K562 (cell line): ENCODE results near the gene KRT36. TPM values are rescaled to one million over a fixed set of nuclear protein-coding genes. Genes with fewer than 3 reads are reported as not detected.

Source experiments
- ATAC-seq: fragments of 200-7000 bp; cut with Tn5 transposase; 3 replicates; pipeline ENCODE4 v1.9.1; 2020; ENCODE audit warnings: moderate library complexity
- BruUV-seq: library from RNA; stranded (reverse); fragments of 400-500 nt; replicated peaks from 2 replicates; lab custom pipeline; 2021; lab: Mats Ljungman, UMichigan
- CTCF ChIA-PET: fragments of 300-600 bp; formaldehyde crosslinking; extraction: SDS; loops from one replicate; lab custom pipeline; 2021; ENCODE audit warnings: low intra/inter-chr PET ratio; lab: Yijun Ruan, JAX
- POLR2A ChIA-PET: fragments of 300-600, 350-650 bp; sonication (Branson Sonifier 250); formaldehyde crosslinking; extraction: SDS; loops from one replicate; lab custom pipeline; 2021; ENCODE audit warnings: antibody characterized with exemption, inconsistent platforms; lab: Yijun Ruan, JAX
- DNase-seq, 4 experiments: peaks; one replicate each; pipeline versions ENCODE4 v3.0.0 to v3.0.0-alpha.2; 2011 to 2018; ENCODE audit warnings: low spot score in 3 of 4, mixed read lengths in 3 of 4; ENCODE audit errors: extremely low read depth in 1 of 4
- FAIRE-seq: peaks from 2 replicates; lab custom pipeline; 2011; peaks lifted over from hg19 to GRCh38; lab: Jason Lieb, UNC
- H2AFZ ChIP-seq: 2 replicates; pipeline ENCODE4 v1.6.0; 2011; ENCODE audit warnings: low read depth, low read length, control low read depth, inconsistent platforms
- H3K27ac ChIP-seq: fragments of 200-600 bp; 3 replicates; pipeline ENCODE4 v1.8.0; 2011; ENCODE audit warnings: low read depth, mild to moderate bottlenecking, control low read depth, inconsistent platforms, low read length, moderate library complexity, mixed read lengths; ENCODE audit errors: extremely low read depth
- H3K27me3 ChIP-seq, 2 experiments: fragments of 300-600 bp in 1 of 2; 2 replicates in 1 of 2; 3 replicates in 1 of 2; pipeline versions ENCODE4 v1.6.0 to v1.8.0; 2011; ENCODE audit warnings: inconsistent platforms in 2 of 2, low read length in 2 of 2, mild to moderate bottlenecking in 1 of 2, mixed read lengths in 1 of 2, moderate library complexity in 1 of 2; ENCODE audit not compliant: control insufficient read depth in 2 of 2, insufficient read depth in 2 of 2
- H3K36me3 ChIP-seq: fragments of 300-600 bp; 3 replicates; pipeline ENCODE4 v1.8.0; 2011; ENCODE audit warnings: mild to moderate bottlenecking, low read length, inconsistent platforms; ENCODE audit not compliant: control insufficient read depth, insufficient read depth
- H3K4me1 ChIP-seq, 2 experiments: fragments of 200-600 bp in 1 of 2; replicated peaks in 1 of 2; 2 replicates in 1 of 2; 3 replicates in 1 of 2; pipeline versions ENCODE4 v1.5.1 to v1.8.0; 2011; ENCODE audit warnings: inconsistent platforms in 2 of 2, low read length in 2 of 2, mild to moderate bottlenecking in 1 of 2, mixed read lengths in 1 of 2, moderate library complexity in 1 of 2; ENCODE audit not compliant: control insufficient read depth in 2 of 2, insufficient read depth in 2 of 2
- H3K4me2 ChIP-seq: 2 replicates; pipeline ENCODE4 v1.6.1; 2011; ENCODE audit warnings: low read length, control low read depth, inconsistent platforms, mixed read lengths; ENCODE audit not compliant: insufficient read depth
- H3K4me3 ChIP-seq: fragments of 200-600 bp; sonication (generic), shearing (Covaris generic); 2 replicates; pipeline ENCODE4 v1.5.1; 2016; ENCODE audit warnings: control low read depth, inconsistent platforms
- H3K79me2 ChIP-seq: fragments of 200-600 bp; 3 replicates; pipeline ENCODE4 v1.8.0; 2011; ENCODE audit warnings: low read length, inconsistent platforms; ENCODE audit not compliant: control insufficient read depth, insufficient read depth
- H3K9ac ChIP-seq, 2 experiments: 2 replicates each; pipeline versions ENCODE4 v1.6.0 to v1.6.1; 2011; ENCODE audit warnings: low read depth in 2 of 2, low read length in 2 of 2, control low read depth in 1 of 2, inconsistent platforms in 1 of 2, mild to moderate bottlenecking in 1 of 2, mixed read lengths in 1 of 2; ENCODE audit not compliant: insufficient read depth in 1 of 2
- H3K9me1 ChIP-seq: one replicate; pipeline ENCODE4 v1.6.0; 2011; ENCODE audit warnings: inconsistent platforms, mild to moderate bottlenecking, low read length, moderate library complexity; ENCODE audit not compliant: control insufficient read depth, insufficient read depth
- H3K9me3 ChIP-seq: replicated peaks from 2 replicates; pipeline ENCODE4 v1.5.1; 2011; ENCODE audit warnings: low read depth, low read length, inconsistent platforms; ENCODE audit not compliant: control insufficient read depth, insufficient read depth
- H4K20me1 ChIP-seq: replicated peaks from 2 replicates; pipeline ENCODE4 v1.6.1; 2011; ENCODE audit warnings: low read length, inconsistent platforms, mixed read lengths; ENCODE audit not compliant: control insufficient read depth, insufficient read depth
- C11orf30 ChIP-seq: fragments of 450-650 bp; IDR thresholded peaks from 2 replicates; pipeline ENCODE4 v1.6.1; 2016; ENCODE audit warnings: low read depth, mild to moderate bottlenecking
- CSDE1 ChIP-seq, 2 experiments: fragments of 450-650 bp; IDR thresholded peaks; 2 replicates each; pipeline ENCODE4 v1.6.1; 2016; ENCODE audit warnings: mild to moderate bottlenecking in 1 of 2
- HINFP ChIP-seq: fragments of 450-650 bp; conservative IDR thresholded peaks from 2 replicates; pipeline ENCODE4 v1.6.1; 2016; ENCODE audit warnings: missing genetic modification characterization, low read depth, mild to moderate bottlenecking, control low read depth, missing compliant biosample characterization
- NFIX ChIP-seq: fragments of 250-450 bp; sonication (Bioruptor Pico); IDR thresholded peaks from 2 replicates; pipeline ENCODE4 v1.4.0; 2020; ENCODE audit warnings: low read depth, mild to moderate bottlenecking, moderate library complexity
- NR3C1 ChIP-seq: sonication (generic); formaldehyde crosslinking; IDR thresholded peaks from 2 replicates; pipeline ENCODE4 v1.8.1; 2022; ENCODE audit warnings: missing genetic modification reagents
- SPI1 ChIP-seq: IDR thresholded peaks from 2 replicates; pipeline ENCODE4 v1.6.1; 2011; ENCODE audit warnings: low read depth, low read length, control low read depth, borderline replicate concordance
- TGIF2 ChIP-seq: sonication (generic); formaldehyde crosslinking; IDR thresholded peaks from 2 replicates; pipeline ENCODE4 v1.8.1; 2022; ENCODE audit warnings: mild to moderate bottlenecking, missing genetic modification reagents, moderate library complexity
- THRAP3 ChIP-seq: fragments of 450-650 bp; IDR thresholded peaks from 2 replicates; pipeline ENCODE4 v1.6.1; 2016; ENCODE audit warnings: mild to moderate bottlenecking, inconsistent platforms, borderline replicate concordance
- ZC3H11A ChIP-seq: IDR thresholded peaks from 2 replicates; pipeline ENCODE4 v1.6.1; 2012; ENCODE audit warnings: low read depth, low read length, improper control_type of control experiment
- ZNF316 ChIP-seq: fragments of 450-650 bp; IDR thresholded peaks from 2 replicates; pipeline ENCODE4 v1.6.1; 2016
- WGBS: fragments of 100-300 bp; shearing (Covaris generic); methylation state at CpG from one replicate; pipeline ENCODE4 v1.1.6; 2016; ENCODE audit warnings: low coverage, mixed read lengths; ENCODE audit not compliant: insufficient coverage; ENCODE audit errors: missing lambda C conversion rate; 5-methylcytosine and 5-hydroxymethylcytosine counted together
- in situ Hi-C: fragments of 300-500 bp; cut with MboI; formaldehyde crosslinking; loops from 4 replicates; pipeline ENCODE4 v1.15.0; 2018; ENCODE audit warnings: inconsistent platforms, mixed read lengths
- intact Hi-C: fragments of 100-400 bp; cut with micrococcal nuclease; formaldehyde crosslinking; loops from 2 replicates; pipeline ENCODE4 v1.14.2; 2022
- polyA plus RNA-seq, 8 experiments: library from polyadenylated mRNA; depleted of rRNA in 4 of 8; stranded (reverse) in 5 of 8; unstranded in 3 of 8; fragments of >200 nt; fragmentation: Nextera tagmentation in 2 of 8; fragmentation: Illumina TruSeq in 1 of 8; extraction: Ambion mirVana in 2 of 8; extraction: Trizol in 1 of 8; gene quantifications; 2 replicates each; pipeline versions ENCODE4 v1.2.1 to v1.2.3, GENCODE V29; 2011 to 2014; ENCODE audit warnings: inconsistent platforms in 1 of 8, missing spikeins in 1 of 8
- total RNA-seq, 7 experiments: library from RNA; depleted of rRNA in 6 of 7; stranded (reverse); fragments of >200 nt in 6 of 7; fragmentation: Illumina TruSeq in 2 of 7; extraction: Trizol in 2 of 7; gene quantifications; 2 replicates each; pipeline versions ENCODE4 v1.2.1 to v1.2.3, GENCODE V29; 2011 to 2021; ENCODE audit warnings: low replicate concordance in 1 of 7
- TF ChIP-seq, protein P1 (sequence below), 2 experiments: fragments of 450-650 bp; IDR thresholded peaks; 2 replicates each; pipeline ENCODE4 v1.6.1; 2016
- TF ChIP-seq, protein P2 (sequence below): fragments of 250-450 bp; sonication (Bioruptor Pico); IDR thresholded peaks from 2 replicates; pipeline ENCODE4 v1.5.0; 2021

KRT36 gene
- total and polyA plus RNA-seq, 9 of the 15 experiments (the other 6 are each of a cell fraction or from before 2014, with no cell fraction given), result 0.04 TPM; not detected in 8

DNA sequence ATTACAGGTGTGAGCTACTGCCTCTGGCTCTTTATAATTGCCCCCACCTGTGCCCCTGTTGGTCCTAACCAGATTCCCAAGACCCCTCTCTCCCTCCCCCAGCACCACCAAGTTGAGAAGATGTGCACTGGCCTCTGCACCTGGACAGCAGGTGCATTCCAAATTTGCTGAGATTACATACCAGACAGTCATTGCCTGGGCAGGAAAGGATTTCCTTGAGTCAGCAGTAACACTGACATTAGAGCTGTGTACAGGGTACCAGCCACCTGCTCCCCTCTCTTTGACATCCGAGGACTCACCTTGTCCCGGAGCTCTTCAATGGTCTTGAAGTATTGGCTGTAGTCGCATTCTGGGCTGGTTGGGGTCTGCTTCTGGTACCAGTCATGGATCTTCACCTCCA, 28.3 kb upstream of the KRT36 start:
- no peak overlapping the region for H3K27ac ChIP-seq

GRCh38 chr17:41516830-41517283, 27.1 kb upstream of the KRT36 start:
- H3K4me1 ChIP-seq, result peaks cover 43 to 48% of the 10 kb centered on the region in 2 experiments
- in situ Hi-C loops, result no loop called here
- CTCF ChIA-PET, result no interaction called here
- TF ChIP-seq, protein P1, sequence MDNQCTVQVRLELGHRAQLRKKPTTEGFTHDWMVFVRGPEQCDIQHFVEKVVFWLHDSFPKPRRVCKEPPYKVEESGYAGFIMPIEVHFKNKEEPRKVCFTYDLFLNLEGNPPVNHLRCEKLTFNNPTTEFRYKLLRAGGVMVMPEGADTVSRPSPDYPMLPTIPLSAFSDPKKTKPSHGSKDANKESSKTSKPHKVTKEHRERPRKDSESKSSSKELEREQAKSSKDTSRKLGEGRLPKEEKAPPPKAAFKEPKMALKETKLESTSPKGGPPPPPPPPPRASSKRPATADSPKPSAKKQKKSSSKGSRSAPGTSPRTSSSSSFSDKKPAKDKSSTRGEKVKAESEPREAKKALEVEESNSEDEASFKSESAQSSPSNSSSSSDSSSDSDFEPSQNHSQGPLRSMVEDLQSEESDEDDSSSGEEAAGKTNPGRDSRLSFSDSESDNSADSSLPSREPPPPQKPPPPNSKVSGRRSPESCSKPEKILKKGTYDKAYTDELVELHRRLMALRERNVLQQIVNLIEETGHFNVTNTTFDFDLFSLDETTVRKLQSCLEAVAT (IDR thresholded peaks at IDR 0.05), result peak in 1 of 2 experiments; percentile 91; a peak in 2 of 4 replicates
- TF ChIP-seq THRAP3 (peak; percentile 77; the same call in 1 of the 2 replicates), HINFP (no peak), NR3C1 (CRISPR knock-in tag) (no peak), NFIX (CRISPR knock-in tag) (0 out of 2 replicates have a peak, but pooled peaks have one; percentile 3), SPI1 (peak; percentile 33; the same call in 1 of the 2 replicates), TGIF2 (CRISPR knock-in tag) (no peak), CSDE1 (IDR thresholded peaks at IDR 0.05) (no peak)

More for the DNA sequence above, 28.3 kb upstream of the KRT36 start:
- CTCF ChIA-PET, result no interaction called here
- TF ChIP-seq, protein P2, sequence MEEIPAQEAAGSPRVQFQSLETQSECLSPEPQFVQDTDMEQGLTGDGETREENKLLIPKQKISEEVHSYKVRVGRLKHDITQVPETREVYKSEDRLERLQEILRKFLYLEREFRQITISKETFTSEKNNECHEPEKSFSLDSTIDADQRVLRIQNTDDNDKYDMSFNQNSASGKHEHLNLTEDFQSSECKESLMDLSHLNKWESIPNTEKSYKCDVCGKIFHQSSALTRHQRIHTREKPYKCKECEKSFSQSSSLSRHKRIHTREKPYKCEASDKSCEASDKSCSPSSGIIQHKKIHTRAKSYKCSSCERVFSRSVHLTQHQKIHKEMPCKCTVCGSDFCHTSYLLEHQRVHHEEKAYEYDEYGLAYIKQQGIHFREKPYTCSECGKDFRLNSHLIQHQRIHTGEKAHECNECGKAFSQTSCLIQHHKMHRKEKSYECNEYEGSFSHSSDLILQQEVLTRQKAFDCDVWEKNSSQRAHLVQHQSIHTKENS, result no peak
- TF ChIP-seq ZNF316, result peak; percentile 71
- no peak for TF ChIP-seq ZC3H11A
- peak; percentile 41; the same call in 1 of the 2 replicates for TF ChIP-seq C11orf30
- intact Hi-C loops (no loop called here), in situ Hi-C loops (no loop called here)
- 60% methylated on average over 3 of the region's 3 CpGs for WGBS
- no peaks in the 10 kb centered on the region for H3K79me2 ChIP-seq
- H3K9ac ChIP-seq, result no peak overlapping the region
- no peaks in the 10 kb centered on the region for H3K9me3 ChIP-seq
- FAIRE-seq (no peak), DNase-seq (no peak), ATAC-seq (no peak)
- POLR2A ChIA-PET, result interaction anchor here (1.1 to 1.9 kb wide), 2 partner anchors 10 to 171 kb away, joined by 4 to 12 read pairs; partner anchors contain the start of gene KRT19
- H3K4me1 ChIP-seq, result peaks cover 39 to 51% of the 10 kb centered on the region in 2 experiments
- H2AFZ ChIP-seq, result no peak overlapping the region
- H3K36me3 ChIP-seq, result peaks cover 3% of the 10 kb centered on the region; the same call in 1 of the 3 replicates
- H3K4me3 ChIP-seq, result no peak overlapping the region
- H3K4me2 ChIP-seq, result no peak overlapping the region
- H3K9me1 ChIP-seq, result no peaks in the 10 kb centered on the region
- BruUV-seq, result no TSS peak
- H3K27me3 ChIP-seq, result no peaks in the 10 kb centered on the region
- no peaks in the 10 kb centered on the region for H4K20me1 ChIP-seq

More at GRCh38 chr17:41516830-41517283, 27.1 kb upstream of the KRT36 start:
- no peak overlapping the region for H3K4me3 ChIP-seq
- FAIRE-seq, result no peak
- no peak for DNase-seq
- ATAC-seq, result no peak
- intact Hi-C loops, result no loop called here
- H3K4me2 ChIP-seq, result no peak overlapping the region
- no peak overlapping the region for H2AFZ ChIP-seq
- POLR2A ChIA-PET, result interaction anchor here (0.6 to 1.5 kb wide), 5 partner anchors 11 to 112 kb away, joined by 3 to 7 read pairs (median 3); no protein-coding TSS in a partner anchor
- no peaks in the 10 kb centered on the region for H3K9me3 ChIP-seq
- peak overlapping the region in 1 of 2 experiments; percentile 63; a peak in 2 of 4 replicates for H3K9ac ChIP-seq
- H3K36me3 ChIP-seq, result no peaks in the 10 kb centered on the region
- H3K27me3 ChIP-seq, result no peaks in the 10 kb centered on the region
- H3K27ac ChIP-seq, result no peak overlapping the region
- H3K9me1 ChIP-seq, result no peaks in the 10 kb centered on the region
- H3K79me2 ChIP-seq, result no peaks in the 10 kb centered on the region
- no TSS peak for BruUV-seq
- H4K20me1 ChIP-seq, result no peaks in the 10 kb centered on the region
- 48% methylated on average over 12 of the region's 14 CpGs for WGBS
